HEK293T (cell line): ENCODE measurements around the gene MEIS1.

Experiments used
- CTBP1 ChIP-seq: fragments of 450-650 bp; IDR thresholded peaks from 2 replicates; pipeline ENCODE4 v1.6.1; 2016; ENCODE audit warnings: borderline replicate concordance
- FOXA1 ChIP-seq: fragments of 450-650 bp; IDR thresholded peaks from 2 replicates; pipeline ENCODE4 v1.6.1; 2016; ENCODE audit warnings: mild to moderate bottlenecking
- FOXK2 ChIP-seq: fragments of 450-650 bp; IDR thresholded peaks from 2 replicates; pipeline ENCODE4 v1.6.1; 2016; ENCODE audit warnings: mild to moderate bottlenecking
- SP1 ChIP-seq: fragments of 450-650 bp; IDR thresholded peaks from 2 replicates; pipeline ENCODE4 v1.6.1; 2017

DNA sequence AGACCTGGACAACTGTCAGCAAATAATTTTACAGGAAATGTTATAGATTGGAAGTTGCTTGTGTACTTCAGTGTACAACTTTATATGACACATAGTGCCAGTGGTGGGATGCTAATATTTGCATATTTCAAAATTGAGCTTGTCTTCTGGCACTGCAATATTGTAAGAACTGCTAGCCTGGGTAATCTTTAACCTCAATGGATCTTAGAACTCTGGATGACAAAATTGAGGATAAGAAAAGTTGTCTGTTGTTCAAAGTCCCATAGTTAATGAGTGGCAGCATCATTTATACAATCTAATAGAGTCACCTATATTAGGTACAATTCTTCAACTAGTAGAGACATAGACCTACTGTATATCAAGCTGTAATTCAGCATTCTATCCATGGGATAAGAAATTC lies 110.3 kb downstream of the MEIS1 start:
- no peak for TF ChIP-seq CTBP1
- TF ChIP-seq FOXK2, result no peak
- no peak for TF ChIP-seq SP1
- no peak for TF ChIP-seq FOXA1
